Measurements from ENCODE around the gene ACOXL. TPM values are rescaled to one million over a fixed set of nuclear protein-coding genes. Genes with fewer than 3 reads are reported as not detected.

ACOXL gene
- polyA plus RNA-seq, 3 donors, result 0.35 TPM; not detected in 2

GRCh38 chr2:110773401-110773921 is 41.1 kb downstream of the ACOXL start:
- Mint-ChIP-seq H3K4me3 (no peak overlapping the region), H3K27me3 (ENCODE audit: low read depth in 3 of 3) (peaks cover 4 to 11% (median 4%) of the 10 kb centered on the region in 3 donors), H3K9me3 (peaks cover 0 to 4% (median 0%) of the 10 kb centered on the region in 7 donors), H3K27ac (no peak overlapping the region), H3K36me3 (no peaks in the 10 kb centered on the region), H3K4me1 (peaks cover 3% of the 10 kb centered on the region)
- H3K9ac ChIP-seq (ENCODE audit: insufficient read depth, low read length, poor library complexity, severe bottlenecking), result no peak overlapping the region
- WGBS (ENCODE audit: insufficient coverage), result 95% methylated on average over 6 of the region's 6 CpGs
- DNase-seq, result no peak
- no peaks in the 10 kb centered on the region for H3K79me2 ChIP-seq (ENCODE audit: insufficient read depth, low read length)
- H4K20me1 ChIP-seq (ENCODE audit: insufficient read depth, low read length), result no peaks in the 10 kb centered on the region
- no peaks in the 10 kb centered on the region for H3K27me3 ChIP-seq (ENCODE audit: control insufficient read depth in 2 of 2, insufficient read depth in 2 of 2, low read length in 2 of 2)
- no peaks in the 10 kb centered on the region for H3K36me3 ChIP-seq (replicated peaks in 1 of 2; ENCODE audit: control insufficient read depth in 1 of 2, insufficient read depth in 2 of 2, low read length in 2 of 2)
- no peak overlapping the region for H3K4me3 ChIP-seq (replicated peaks in 1 of 3; ENCODE audit: low read depth in 2 of 3, low read length in 3 of 3)
- TF ChIP-seq, protein P1, sequence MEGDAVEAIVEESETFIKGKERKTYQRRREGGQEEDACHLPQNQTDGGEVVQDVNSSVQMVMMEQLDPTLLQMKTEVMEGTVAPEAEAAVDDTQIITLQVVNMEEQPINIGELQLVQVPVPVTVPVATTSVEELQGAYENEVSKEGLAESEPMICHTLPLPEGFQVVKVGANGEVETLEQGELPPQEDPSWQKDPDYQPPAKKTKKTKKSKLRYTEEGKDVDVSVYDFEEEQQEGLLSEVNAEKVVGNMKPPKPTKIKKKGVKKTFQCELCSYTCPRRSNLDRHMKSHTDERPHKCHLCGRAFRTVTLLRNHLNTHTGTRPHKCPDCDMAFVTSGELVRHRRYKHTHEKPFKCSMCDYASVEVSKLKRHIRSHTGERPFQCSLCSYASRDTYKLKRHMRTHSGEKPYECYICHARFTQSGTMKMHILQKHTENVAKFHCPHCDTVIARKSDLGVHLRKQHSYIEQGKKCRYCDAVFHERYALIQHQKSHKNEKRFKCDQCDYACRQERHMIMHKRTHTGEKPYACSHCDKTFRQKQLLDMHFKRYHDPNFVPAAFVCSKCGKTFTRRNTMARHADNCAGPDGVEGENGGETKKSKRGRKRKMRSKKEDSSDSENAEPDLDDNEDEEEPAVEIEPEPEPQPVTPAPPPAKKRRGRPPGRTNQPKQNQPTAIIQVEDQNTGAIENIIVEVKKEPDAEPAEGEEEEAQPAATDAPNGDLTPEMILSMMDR (IDR thresholded peaks at IDR 0.05), result no peak
- H3K27ac ChIP-seq (ENCODE audit: low read depth in 1 of 2, low read length in 2 of 2), result no peak overlapping the region
- H3K4me1 ChIP-seq (ENCODE audit: control insufficient read depth in 1 of 2, insufficient read depth in 2 of 2, low read length in 2 of 2), result no peaks in the 10 kb centered on the region
- no peaks in the 10 kb centered on the region for H3K9me3 ChIP-seq (replicated peaks in 1 of 2; ENCODE audit: control insufficient read depth in 1 of 2, insufficient read depth in 1 of 2, low read length in 2 of 2)
- no peak overlapping the region for H2AFZ ChIP-seq (ENCODE audit: insufficient read depth, low read depth, low read length, poor library complexity, severe bottlenecking)
- H3K4me2 ChIP-seq (replicated peaks; ENCODE audit: extremely low read depth, low read length, poor library complexity, severe bottlenecking), result no peak overlapping the region
- intact Hi-C loops (cut with micrococcal nuclease), result no loop called here

- H2AFZ ChIP-seq (ENCODE audit: insufficient read depth, low read depth, low read length, poor library complexity, severe bottlenecking), result no peak overlapping the region
- H3K27ac ChIP-seq (ENCODE audit: low read depth in 1 of 2, low read length in 2 of 2), result no peak overlapping the region
- intact Hi-C loops (cut with micrococcal nuclease), result no loop called here
- DNase-seq, result no peak
- no peaks in the 10 kb centered on the region for H3K4me1 ChIP-seq (ENCODE audit: control insufficient read depth in 1 of 2, insufficient read depth in 2 of 2, low read length in 2 of 2)
- H3K9me3 ChIP-seq (replicated peaks in 1 of 2; ENCODE audit: control insufficient read depth in 1 of 2, insufficient read depth in 1 of 2, low read length in 2 of 2), result no peaks in the 10 kb centered on the region
- WGBS (ENCODE audit: insufficient coverage), result no CpG with 5 or more reads among the region's 2 CpGs
- Mint-ChIP-seq H3K27ac (no peak overlapping the region), H3K9me3 (peaks cover 0 to 3% (median 0%) of the 10 kb centered on the region in 7 donors), H3K4me1 (peaks cover 3% of the 10 kb centered on the region), H3K36me3 (no peaks in the 10 kb centered on the region), H3K27me3 (ENCODE audit: low read depth in 3 of 3) (peaks cover 5 to 12% (median 7%) of the 10 kb centered on the region in 3 donors), H3K4me3 (no peak overlapping the region)
- no peak overlapping the region for H3K9ac ChIP-seq (ENCODE audit: insufficient read depth, low read length, poor library complexity, severe bottlenecking)
- no peaks in the 10 kb centered on the region for H4K20me1 ChIP-seq (ENCODE audit: insufficient read depth, low read length)
- no peak overlapping the region for H3K4me2 ChIP-seq (replicated peaks; ENCODE audit: extremely low read depth, low read length, poor library complexity, severe bottlenecking)
- TF ChIP-seq, protein P1 (IDR thresholded peaks at IDR 0.05), result no peak
- H3K27me3 ChIP-seq (ENCODE audit: control insufficient read depth in 2 of 2, insufficient read depth in 2 of 2, low read length in 2 of 2), result peaks cover 0 to 3% of the 10 kb centered on the region in 2 donors
- no peaks in the 10 kb centered on the region for H3K36me3 ChIP-seq (replicated peaks in 1 of 2; ENCODE audit: control insufficient read depth in 1 of 2, insufficient read depth in 2 of 2, low read length in 2 of 2)
- H3K4me3 ChIP-seq (replicated peaks in 1 of 3; ENCODE audit: low read depth in 2 of 3, low read length in 3 of 3), result no peak overlapping the region
- H3K79me2 ChIP-seq (ENCODE audit: insufficient read depth, low read length), result no peaks in the 10 kb centered on the region
Observed at GRCh38 chr2:110774701-110775100, 42.3 kb downstream of the ACOXL start.
